B cell (primary cell): ENCODE results near the gene OSM. TPM values are rescaled to one million over a fixed set of nuclear protein-coding genes. Genes with fewer than 3 reads are reported as not detected.

Source experiments
- polyA plus RNA-seq: library from polyadenylated mRNA; depleted of rRNA; stranded (reverse); fragments of >200 nt; gene quantifications from 2 replicates; pipeline ENCODE4 v1.2.3, GENCODE V29; 2012
- total RNA-seq, 2 donors: library from RNA; stranded (reverse); fragments of 120-200 nt in 1 of 2; gene quantifications; 1 replicate in 1 of 2; 2 replicates in 1 of 2; pipeline versions ENCODE4 v1.2.3 to v1.2.4, GENCODE V29; 2013 to 2022

Gene OSM
- total and polyA plus RNA-seq, 2 donors (not counting 1 experiment from before 2014, with no cell fraction given): 1.8 to 12.5 TPM

Other genes starting within 250 kb of the OSM start
- gene HORMAD2, start 186.4 kb downstream of the OSM start, total RNA-seq: not detected in 2 replicates
- gene HORMAD2, start 186.4 kb downstream of the OSM start, polyA plus RNA-seq: not detected in 2 replicates
- 0.24 and 0.47 TPM in 2 replicates for gene LIF, start 20.1 kb downstream of the OSM start, total RNA-seq
- gene LIF, start 20.1 kb downstream of the OSM start, polyA plus RNA-seq: 0.06 TPM in 1 of 2 replicates, not detected in the other
- gene CASTOR1, start 22.7 kb upstream of the OSM start, total RNA-seq: 12.3 and 16.3 TPM in 2 replicates
- gene CASTOR1, start 22.7 kb upstream of the OSM start, polyA plus RNA-seq: 15.6 and 18.4 TPM in 2 replicates
- gene TBC1D10A, start 60.1 kb upstream of the OSM start, total RNA-seq: 44.7 and 45.2 TPM in 2 replicates
- gene TBC1D10A, start 60.1 kb upstream of the OSM start, polyA plus RNA-seq: 50.8 and 58.4 TPM in 2 replicates
- gene SF3A1, start 90.0 kb upstream of the OSM start, total RNA-seq: 283 and 286 TPM in 2 replicates
- 92.1 and 163 TPM in 2 replicates for gene SF3A1, start 90.0 kb upstream of the OSM start, polyA plus RNA-seq
- 3.6 and 5.4 TPM in 2 replicates for gene CCDC157, start 90.2 kb upstream of the OSM start, total RNA-seq
- gene CCDC157, start 90.2 kb upstream of the OSM start, polyA plus RNA-seq: 5.6 and 6.4 TPM in 2 replicates
- gene RNF215, start 120.6 kb upstream of the OSM start, total RNA-seq: 16.7 and 18.6 TPM in 2 replicates
- gene RNF215, start 120.6 kb upstream of the OSM start, polyA plus RNA-seq: 8.8 and 9.8 TPM in 2 replicates
- gene SEC14L2, start 130.2 kb upstream of the OSM start, total RNA-seq: 0.67 and 0.83 TPM in 2 replicates
- gene SEC14L2, start 130.2 kb upstream of the OSM start, polyA plus RNA-seq: 0.24 and 0.63 TPM in 2 replicates
- gene MTFP1, start 158.9 kb upstream of the OSM start, total RNA-seq: 11.3 and 11.8 TPM in 2 replicates
- 8.7 and 18.4 TPM in 2 replicates for gene MTFP1, start 158.9 kb upstream of the OSM start, polyA plus RNA-seq
- not detected in 2 replicates for gene SEC14L3, start 205.2 kb upstream of the OSM start, total RNA-seq
- not detected in 2 replicates for gene SEC14L3, start 205.2 kb upstream of the OSM start, polyA plus RNA-seq
- not detected in 2 replicates for gene SEC14L4, start 238.8 kb upstream of the OSM start, total RNA-seq
- gene SEC14L4, start 238.8 kb upstream of the OSM start, polyA plus RNA-seq: not detected in 2 replicates